Ovary (tissue), 9 donors: ENCODE results near the gene CCDC50. TPM values are rescaled to one million over a fixed set of nuclear protein-coding genes. Genes with fewer than 3 reads are reported as not detected.

Experiments used
- DNase-seq, 5 donors: peaks; one replicate each; pipeline ENCODE4 v3.0.0-alpha.2; 2019 to 2020
- H3K27ac ChIP-seq, 2 donors: fragments of 200-600 bp; one replicate each; pipeline versions ENCODE4 v1.5.1 to v1.8.0; 2019 to 2022
- H3K27me3 ChIP-seq: fragments of 200-600 bp; one replicate; pipeline ENCODE4 v1.8.0; 2022
- H3K36me3 ChIP-seq: fragments of 200-600 bp; sonication (generic); one replicate; pipeline ENCODE4 v1.5.1; 2019
- H3K4me1 ChIP-seq: one replicate; pipeline ENCODE4 v1.8.1; 2013; ENCODE audit warnings: mild to moderate bottlenecking, moderate library complexity; ENCODE audit not compliant: insufficient read depth
- H3K4me3 ChIP-seq: fragments of 200-600 bp; sonication (generic); one replicate; pipeline ENCODE4 v1.5.1; 2017
- H3K9me3 ChIP-seq, 2 donors: fragments of 200-600 bp in 1 of 2; sonication (generic) in 1 of 2; one replicate each; pipeline versions ENCODE4 v1.5.1 to v1.8.1; 2013 to 2019; ENCODE audit warnings: mild to moderate bottlenecking in 1 of 2, moderate library complexity in 1 of 2
- EP300 ChIP-seq: sonication (generic); formaldehyde crosslinking; IDR thresholded peaks from one replicate; pipeline ENCODE4 v1.6.1; 2017; ENCODE audit warnings: antibody characterized with exemption
- POLR2A ChIP-seq: fragments of 450-650 bp; IDR thresholded peaks from one replicate; pipeline ENCODE4 v1.6.1; 2017; ENCODE audit warnings: antibody characterized with exemption, mild to moderate bottlenecking, moderate library complexity
- WGBS, 3 donors: extraction: QIAGEN DNeasy Blood & Tissue Kit in 1 of 3; methylation state at CpG; one replicate each; pipeline versions ENCODE4 v1.1.5 to v1.1.7; 2013 to 2017; 5-methylcytosine and 5-hydroxymethylcytosine counted together
- intact Hi-C, 4 donors: fragments of 100-400 bp; cut with DNase I; formaldehyde crosslinking; loops; one replicate each; pipeline versions ENCODE4 v1.11.0 to v1.15.1; 2022 to 2023
- polyA plus RNA-seq, 2 donors: library from polyadenylated mRNA; stranded (reverse); fragments of 200-250 nt in 1 of 2; fragments of 350-450 nt in 1 of 2; fragmentation: Illumina TruSeq in 1 of 2; extraction: RNeasy Lipid Tissue Mini Kit (QIAGEN cat#74804) in 1 of 2; gene quantifications; one replicate each; pipeline ENCODE4 v1.2.3, GENCODE V29; 2013 to 2014
- total RNA-seq, 7 donors: library from RNA; depleted of rRNA in 2 of 7; stranded (reverse); fragments of >200 nt in 2 of 7; fragmentation: NEBNext Ultra II Directional in 3 of 7; extraction: Animal tissue kit (Norgen Biotek cat#: 25700) in 3 of 7; gene quantifications; one replicate each; pipeline versions ENCODE4 v1.1.0 to v1.2.4, GENCODE V29; 2016 to 2023
- TF ChIP-seq, protein P1 (sequence below), 3 donors: fragments of 450-650 bp in 2 of 3; fragments of 200-600 bp in 1 of 3; IDR thresholded peaks; one replicate each; pipeline versions ENCODE4 v1.5.1 to v1.8.0; 2016 to 2022; ENCODE audit warnings: antibody characterized with exemption in 3 of 3, mild to moderate bottlenecking in 1 of 3
- donor health status: DM: no; HTN: no; CAD: no; lungs with moderate emphysema.
- donor health status: DM: no; HTN: no; CAD: no.
- donor health status: Bipolar disorder and iron deficiency.
- donor health status: DM: yes; HTN: yes; CAD: no.
- donor health status: DM: no; HTN: no; CAD: no.
- donor health status: DM: yes; HTN: yes; CAD: no.

Gene CCDC50
- total and polyA plus RNA-seq, 9 donors: 39.6 to 85.9 (median 75.2) TPM

DNA sequence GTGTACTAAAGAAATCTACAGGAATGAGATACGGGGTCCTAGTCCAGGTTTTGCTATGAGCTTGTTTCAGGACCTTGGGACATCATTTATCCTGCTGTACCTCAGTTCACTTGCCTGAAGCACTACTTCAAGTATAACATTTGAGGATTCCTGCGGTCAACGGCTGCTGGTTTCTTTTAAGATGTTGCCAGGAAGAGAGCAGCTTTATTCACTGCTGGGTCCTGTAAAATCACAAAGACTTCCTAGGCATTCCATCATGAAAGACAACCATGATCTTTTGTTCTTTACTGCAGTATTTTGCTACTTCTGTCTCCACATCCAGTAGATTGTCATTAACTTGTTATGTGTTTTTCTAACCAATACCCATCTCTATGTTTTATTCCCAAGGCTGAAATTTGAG lies 70.7 kb downstream of the CCDC50 start:
- Histone ChIP-seq H3K27ac (no peak overlapping the region), H3K4me3 (no peak overlapping the region), H3K4me1 (peaks cover 3% of the 10 kb centered on the region), H3K9me3 (no peaks in the 10 kb centered on the region), H3K36me3 (no peaks in the 10 kb centered on the region), H3K27me3 (no peaks in the 10 kb centered on the region)
- no peak for DNase-seq
- WGBS, 3 donors: 87 to 92% (median 91%) methylated on average over 3 of the region's 3 CpGs
- TF ChIP-seq POLR2A (no peak), EP300 (no peak)
- TF ChIP-seq, protein P1, sequence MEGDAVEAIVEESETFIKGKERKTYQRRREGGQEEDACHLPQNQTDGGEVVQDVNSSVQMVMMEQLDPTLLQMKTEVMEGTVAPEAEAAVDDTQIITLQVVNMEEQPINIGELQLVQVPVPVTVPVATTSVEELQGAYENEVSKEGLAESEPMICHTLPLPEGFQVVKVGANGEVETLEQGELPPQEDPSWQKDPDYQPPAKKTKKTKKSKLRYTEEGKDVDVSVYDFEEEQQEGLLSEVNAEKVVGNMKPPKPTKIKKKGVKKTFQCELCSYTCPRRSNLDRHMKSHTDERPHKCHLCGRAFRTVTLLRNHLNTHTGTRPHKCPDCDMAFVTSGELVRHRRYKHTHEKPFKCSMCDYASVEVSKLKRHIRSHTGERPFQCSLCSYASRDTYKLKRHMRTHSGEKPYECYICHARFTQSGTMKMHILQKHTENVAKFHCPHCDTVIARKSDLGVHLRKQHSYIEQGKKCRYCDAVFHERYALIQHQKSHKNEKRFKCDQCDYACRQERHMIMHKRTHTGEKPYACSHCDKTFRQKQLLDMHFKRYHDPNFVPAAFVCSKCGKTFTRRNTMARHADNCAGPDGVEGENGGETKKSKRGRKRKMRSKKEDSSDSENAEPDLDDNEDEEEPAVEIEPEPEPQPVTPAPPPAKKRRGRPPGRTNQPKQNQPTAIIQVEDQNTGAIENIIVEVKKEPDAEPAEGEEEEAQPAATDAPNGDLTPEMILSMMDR (IDR thresholded peaks at IDR 0.05): no peak
- intact Hi-C loops: no loop called here

DNA sequence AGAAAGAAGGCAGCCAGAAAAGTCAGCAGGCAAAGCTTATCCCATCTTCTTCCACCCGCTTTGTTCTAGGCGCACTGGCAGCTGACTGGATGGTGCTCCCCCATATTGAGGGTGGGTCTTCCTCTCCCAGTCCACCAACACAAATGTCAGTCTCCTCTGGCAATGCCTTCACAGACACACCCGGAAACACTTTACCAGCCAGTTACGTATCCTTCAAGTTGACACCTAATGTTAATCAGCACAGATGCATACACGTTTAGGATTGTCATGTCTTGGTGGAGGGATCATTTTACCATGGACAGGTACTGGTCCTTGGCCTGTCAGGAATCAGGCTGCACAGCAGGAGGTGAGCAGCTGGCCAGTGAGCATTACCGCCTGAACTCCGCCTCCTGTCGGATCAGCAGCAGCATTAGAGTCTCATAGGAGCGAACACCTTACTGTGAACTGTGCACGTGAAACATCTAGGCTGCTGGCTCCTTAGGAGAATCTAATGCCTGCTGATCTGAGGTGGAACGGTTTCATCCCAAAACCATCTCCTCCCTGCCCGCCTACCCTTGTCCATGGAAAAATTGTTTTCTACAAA lies 72.7 kb downstream of the CCDC50 start:
- Histone ChIP-seq H3K36me3 (no peaks in the 10 kb centered on the region), H3K27ac (no peak overlapping the region), H3K9me3 (no peaks in the 10 kb centered on the region), H3K4me1 (peaks cover 3% of the 10 kb centered on the region), H3K27me3 (no peaks in the 10 kb centered on the region), H3K4me3 (no peak overlapping the region)
- DNase-seq: no peak
- 84 to 89% (median 85%) methylated on average over 12 of the region's 12 CpGs for WGBS, 3 donors
- TF ChIP-seq POLR2A (no peak), EP300 (no peak)
- TF ChIP-seq, protein P1 (IDR thresholded peaks at IDR 0.05): no peak
- intact Hi-C loops: no loop called here

DNA sequence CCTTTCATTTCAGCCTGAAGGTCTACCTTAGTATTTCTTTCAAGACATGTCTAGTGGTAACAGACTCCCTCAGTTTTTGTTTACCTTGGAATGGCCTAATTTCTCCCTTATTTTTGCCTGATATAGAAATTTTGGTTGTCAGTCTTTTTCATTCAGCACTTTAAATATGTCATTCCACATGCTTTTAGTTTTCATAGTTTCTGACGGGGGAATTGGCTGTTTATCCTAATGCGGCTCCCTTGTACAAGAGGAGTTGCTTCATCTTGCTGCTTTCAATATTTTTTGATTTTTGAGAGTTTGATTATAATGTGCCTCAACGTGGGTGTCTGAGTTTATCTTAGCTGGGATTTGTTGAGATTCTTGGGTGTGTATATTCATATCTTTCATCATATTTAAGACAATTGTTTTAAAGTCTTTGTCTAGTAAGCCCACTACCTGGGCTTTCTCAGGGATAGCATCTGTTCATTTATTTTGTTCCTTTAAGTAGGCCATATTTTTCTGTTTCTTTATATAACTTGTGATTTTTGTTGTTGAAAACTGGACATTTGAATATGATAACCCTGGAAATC lies 80.7 kb downstream of the CCDC50 start:
- intact Hi-C loops: loop anchor here in 1 of 4 donors (10.0 kb wide), 1 partner anchor 1035 kb away; no protein-coding TSS in a partner anchor
- TF ChIP-seq, protein P1 (IDR thresholded peaks at IDR 0.05): no peak
- no peak for TF ChIP-seq POLR2A
- no peak for TF ChIP-seq EP300
- 91 to 96% (median 94%) methylated on average over 3 of the region's 3 CpGs for WGBS, 3 donors

DNA sequence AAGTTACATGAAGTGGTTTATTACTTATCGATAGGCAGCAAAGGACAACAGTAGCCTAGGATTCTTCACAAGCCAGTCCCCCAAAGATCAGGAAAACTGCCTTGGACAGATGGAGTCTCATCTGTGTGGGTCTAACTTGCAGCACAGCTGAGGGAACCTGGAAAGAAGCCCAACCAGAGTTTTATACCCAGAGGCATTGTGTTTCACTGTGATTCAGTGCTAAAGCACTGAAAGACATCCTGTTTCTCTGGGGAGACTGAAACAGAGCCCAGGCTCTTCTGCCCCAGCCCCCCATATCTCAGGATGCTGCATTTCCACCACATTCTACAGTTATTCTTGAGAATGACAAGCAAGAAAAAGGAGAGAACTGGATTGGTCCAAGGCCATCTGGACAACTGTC lies 83.6 kb downstream of the CCDC50 start:
- intact Hi-C loops: loop anchor here in 1 of 4 donors (10.0 kb wide), 1 partner anchor 1032 kb away; no protein-coding TSS in a partner anchor
- Histone ChIP-seq H3K36me3 (no peaks in the 10 kb centered on the region), H3K4me1 (no peaks in the 10 kb centered on the region), H3K9me3 (no peaks in the 10 kb centered on the region), H3K27me3 (no peaks in the 10 kb centered on the region), H3K27ac (no peak overlapping the region), H3K4me3 (no peak overlapping the region)
- 82 to 89% (median 83%) methylated on average over 1 of the region's 1 CpG for WGBS, 3 donors
- no peak for DNase-seq
- no peak for TF ChIP-seq EP300

More for the DNA sequence above, 80.7 kb downstream of the CCDC50 start:
- Histone ChIP-seq H3K9me3 (no peaks in the 10 kb centered on the region), H3K4me1 (no peaks in the 10 kb centered on the region), H3K27me3 (no peaks in the 10 kb centered on the region), H3K4me3 (no peak overlapping the region), H3K27ac (no peak overlapping the region), H3K36me3 (no peaks in the 10 kb centered on the region)
- no peak for DNase-seq

DNA sequence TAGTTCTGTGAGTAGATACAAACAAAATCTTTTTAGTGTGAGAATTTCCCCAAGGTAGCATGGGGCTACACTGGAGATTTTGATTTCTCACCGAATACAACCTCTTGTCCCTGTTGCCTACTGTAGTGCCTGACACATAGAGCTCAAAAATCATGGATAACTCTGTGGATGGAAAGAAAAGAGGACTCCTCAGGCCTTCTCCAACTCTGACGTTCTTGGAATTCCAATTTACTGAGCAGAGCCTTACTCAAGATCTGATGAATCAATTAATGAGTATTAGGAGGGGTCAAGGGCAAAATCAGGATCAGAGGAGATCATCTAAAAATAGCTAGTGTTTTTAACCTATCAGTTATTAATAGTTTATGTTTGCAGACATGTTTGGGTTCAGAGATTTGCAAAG lies 85.1 kb downstream of the CCDC50 start:
- H3K9me3 ChIP-seq: no peaks in the 10 kb centered on the region
- H3K27me3 ChIP-seq: no peaks in the 10 kb centered on the region
- H3K27ac ChIP-seq: no peak overlapping the region
- TF ChIP-seq POLR2A (no peak), EP300 (no peak)
- TF ChIP-seq, protein P1 (IDR thresholded peaks at IDR 0.05): no peak
- WGBS, 3 donors: 20 to 29% (median 23%) methylated on average over 2 of the region's 2 CpGs
- intact Hi-C loops: loop anchor here in 1 of 4 donors (10.0 kb wide), 1 partner anchor 1031 kb away; no protein-coding TSS in a partner anchor
- H3K4me3 ChIP-seq: no peak overlapping the region
- no peaks in the 10 kb centered on the region for H3K4me1 ChIP-seq
- DNase-seq: no peak
- H3K36me3 ChIP-seq: no peaks in the 10 kb centered on the region
